Liver (tissue), 9 donors: ENCODE results near the gene TNP2. TPM values are rescaled to one million over a fixed set of nuclear protein-coding genes. Genes with fewer than 3 reads are reported as not detected.

Experiments used
- DNase-seq: peaks from one replicate; pipeline ENCODE4 v3.0.0-alpha.2; 2017; ENCODE audit warnings: low spot score
- H3K27ac ChIP-seq, 2 donors: one replicate each; pipeline ENCODE4 v1.7.0; 2013; ENCODE audit warnings: inconsistent platforms in 2 of 2, low read length in 2 of 2, control low read depth in 1 of 2, low read depth in 1 of 2, mild to moderate bottlenecking in 1 of 2
- H3K27me3 ChIP-seq, 4 donors: one replicate each; pipeline versions ENCODE4 v1.6.1 to v1.7.0; 2013; ENCODE audit warnings: low read length in 3 of 4, inconsistent platforms in 1 of 4, mild to moderate bottlenecking in 1 of 4, moderate library complexity in 1 of 4; ENCODE audit not compliant: control insufficient read depth in 4 of 4, insufficient read depth in 4 of 4
- H3K36me3 ChIP-seq, 4 donors: one replicate each; pipeline versions ENCODE4 v1.6.1 to v1.7.0; 2013; ENCODE audit warnings: low read length in 3 of 4, mild to moderate bottlenecking in 3 of 4, low read depth in 1 of 4, moderate library complexity in 1 of 4; ENCODE audit not compliant: control insufficient read depth in 4 of 4, insufficient read depth in 3 of 4
- H3K4me1 ChIP-seq, 4 donors: one replicate each; pipeline versions ENCODE4 v1.6.1 to v1.7.0; 2013; ENCODE audit warnings: low read length in 3 of 4, mild to moderate bottlenecking in 3 of 4, moderate library complexity in 1 of 4; ENCODE audit not compliant: control insufficient read depth in 4 of 4, insufficient read depth in 4 of 4
- H3K4me3 ChIP-seq, 3 donors: one replicate each; pipeline versions ENCODE4 v1.6.1 to v1.7.0; 2013; ENCODE audit warnings: low read length in 3 of 3, control low read depth in 1 of 3, low read depth in 1 of 3, mild to moderate bottlenecking in 1 of 3
- H3K9ac ChIP-seq, 2 donors: one replicate each; pipeline ENCODE4 v1.7.0; 2013; ENCODE audit warnings: low read length in 2 of 2, mild to moderate bottlenecking in 2 of 2, moderate library complexity in 2 of 2, control low read depth in 1 of 2, low read depth in 1 of 2
- H3K9me3 ChIP-seq, 4 donors: one replicate each; pipeline versions ENCODE4 v1.6.1 to v1.7.0; 2013; ENCODE audit warnings: low read length in 3 of 4; ENCODE audit not compliant: control insufficient read depth in 4 of 4
- ATF3 ChIP-seq: IDR thresholded peaks from 2 replicates; pipeline ENCODE4 v1.6.1; 2016; ENCODE audit warnings: antibody characterized with exemption
- CTCF ChIP-seq: fragments of 150-350 bp; IDR thresholded peaks from 2 replicates; pipeline ENCODE4 v1.5.1; 2017; ENCODE audit warnings: improper control_type of control experiment, low read depth, low read length; ENCODE audit not compliant: missing input control
- EGR1 ChIP-seq, 2 donors: IDR thresholded peaks; 2 replicates each; pipeline ENCODE4 v1.6.1; 2016 to 2018; ENCODE audit warnings: antibody characterized with exemption in 2 of 2, low read depth in 2 of 2
- FOXA1 ChIP-seq: IDR thresholded peaks from 2 replicates; pipeline ENCODE4 v1.6.1; 2016; ENCODE audit warnings: antibody characterized with exemption
- FOXA2 ChIP-seq: IDR thresholded peaks from 2 replicates; pipeline ENCODE4 v1.6.1; 2016; ENCODE audit warnings: antibody characterized with exemption
- HNF4A ChIP-seq, 2 donors: conservative IDR thresholded peaks; 2 replicates each; pipeline ENCODE4 v1.6.1; 2016; ENCODE audit warnings: antibody characterized with exemption in 2 of 2, mild to moderate bottlenecking in 2 of 2
- HNF4G ChIP-seq: IDR thresholded peaks from 2 replicates; pipeline ENCODE4 v1.6.1; 2016; ENCODE audit warnings: antibody characterized with exemption
- JUND ChIP-seq, 2 donors: IDR thresholded peaks; 2 replicates each; pipeline ENCODE4 v1.6.1; 2016; ENCODE audit warnings: antibody characterized with exemption in 2 of 2
- MAX ChIP-seq: IDR thresholded peaks from 2 replicates; pipeline ENCODE4 v1.6.1; 2016; ENCODE audit warnings: antibody characterized with exemption
- RAD21 ChIP-seq, 2 donors: IDR thresholded peaks; 2 replicates each; pipeline ENCODE4 v1.6.1; 2016; ENCODE audit warnings: antibody characterized with exemption in 2 of 2, mild to moderate bottlenecking in 2 of 2
- REST ChIP-seq: IDR thresholded peaks from 2 replicates; pipeline ENCODE4 v1.6.1; 2016; ENCODE audit warnings: antibody characterized with exemption, mild to moderate bottlenecking
- RXRA ChIP-seq, 2 donors: IDR thresholded peaks; 2 replicates each; pipeline ENCODE4 v1.6.1; 2017 to 2018; ENCODE audit warnings: antibody characterized with exemption in 2 of 2, mild to moderate bottlenecking in 1 of 2
- SP1 ChIP-seq: IDR thresholded peaks from 2 replicates; pipeline ENCODE4 v1.6.1; 2018; ENCODE audit warnings: antibody characterized with exemption, mild to moderate bottlenecking
- YY1 ChIP-seq: IDR thresholded peaks from 2 replicates; pipeline ENCODE4 v1.6.1; 2016; ENCODE audit warnings: antibody characterized with exemption, mild to moderate bottlenecking
- ZBTB33 ChIP-seq: IDR thresholded peaks from 2 replicates; pipeline ENCODE4 v1.6.1; 2016; ENCODE audit warnings: antibody characterized with exemption
- WGBS: extraction: QIAGEN DNeasy Blood & Tissue Kit; methylation state at CpG from one replicate; pipeline ENCODE4 v1.1.7; 2013; 5-methylcytosine and 5-hydroxymethylcytosine counted together
- polyA plus RNA-seq, 2 donors: library from polyadenylated mRNA; stranded (reverse) in 1 of 2; unstranded in 1 of 2; fragments of 200-250 nt in 1 of 2; fragments of >200 nt in 1 of 2; fragmentation: Nextera tagmentation in 1 of 2; extraction: Ambion mirVana in 1 of 2; gene quantifications; one replicate each; pipeline versions ENCODE4 v1.2.1 to v1.2.3, GENCODE V29; 2013 to 2015
- total RNA-seq, 2 donors: library from RNA; depleted of rRNA; stranded (reverse); fragments of >200 nt; gene quantifications; one replicate each; pipeline ENCODE4 v1.2.3, GENCODE V29; 2014
- donor health status: healthy.
- donor health status: healthy.
- donor health status: healthy.
- donor health status: healthy.
- donor health status: healthy.

TNP2 gene
- total and polyA plus RNA-seq, 4 donors: not detected

GRCh38 chr16:11238272-11239202, 30.6 kb downstream of the TNP2 start:
- no peaks in the 10 kb centered on the region for H3K9me3 ChIP-seq
- H3K36me3 ChIP-seq: no peaks in the 10 kb centered on the region
- no peak overlapping the region for H3K9ac ChIP-seq
- peaks cover 2 to 7% (median 4%) of the 10 kb centered on the region in 4 donors for H3K4me1 ChIP-seq
- TF ChIP-seq JUND (IDR thresholded peaks at IDR 0.05) (no peak), RXRA (IDR thresholded peaks at IDR 0.05) (no peak), REST (no peak), ZBTB33 (no peak), FOXA1 (no peak), RAD21 (IDR thresholded peaks at IDR 0.05) (no peak), ATF3 (no peak), HNF4A (conservative IDR thresholded peaks at IDR 0.05) (no peak)
- no peaks in the 10 kb centered on the region for H3K27me3 ChIP-seq
- DNase-seq: no peak
- H3K27ac ChIP-seq: no peak overlapping the region
- WGBS: 97% methylated on average over 15 of the region's 15 CpGs
- H3K4me3 ChIP-seq: no peak overlapping the region

GRCh38 chr16:11236461-11237254, 32.5 kb downstream of the TNP2 start:
- no peak for DNase-seq
- WGBS: 84% methylated on average over 10 of the region's 10 CpGs
- TF ChIP-seq RXRA (IDR thresholded peaks at IDR 0.05) (no peak), RAD21 (IDR thresholded peaks at IDR 0.05) (no peak), JUND (IDR thresholded peaks at IDR 0.05) (no peak), MAX (no peak), ATF3 (no peak), SP1 (no peak), EGR1 (IDR thresholded peaks at IDR 0.05; ENCODE audit: low read depth in 2 of 2) (no peak), REST (no peak), CTCF (no peak), YY1 (no peak), FOXA2 (no peak), HNF4G (no peak)

More at GRCh38 chr16:11236461-11237254, 32.5 kb downstream of the TNP2 start:
- H3K9me3 ChIP-seq: no peaks in the 10 kb centered on the region
- H3K9ac ChIP-seq: no peak overlapping the region
- H3K27ac ChIP-seq: no peak overlapping the region
- H3K27me3 ChIP-seq: no peaks in the 10 kb centered on the region
- no peak overlapping the region for H3K4me3 ChIP-seq
- H3K36me3 ChIP-seq: no peaks in the 10 kb centered on the region
- peaks cover 2 to 7% (median 5%) of the 10 kb centered on the region in 4 donors for H3K4me1 ChIP-seq
